A673 (cell line): ENCODE data around the gene DOCK1. TPM values are rescaled to one million over a fixed set of nuclear protein-coding genes. Genes with fewer than 3 reads are reported as not detected.

ENCODE experiments used
- BruUV-seq: library from RNA; stranded (reverse); fragments of 400-500 nt; replicated peaks from 2 replicates; lab custom pipeline; 2021; lab: Mats Ljungman, UMichigan
- CTCF ChIA-PET: fragments of 300-600 bp; sonication (Branson Sonifier 250); formaldehyde crosslinking; loops from one replicate; lab custom pipeline; 2022; ENCODE audit warnings: antibody characterized with exemption; lab: Charles Lee
- POLR2A ChIA-PET: fragments of 300-600 bp; sonication (Branson Sonifier 250); formaldehyde crosslinking; loops from one replicate; lab custom pipeline; 2022; ENCODE audit warnings: antibody characterized with exemption; ENCODE audit not compliant: low non-redundant PET; lab: Charles Lee
- DNase-seq: peaks from one replicate; pipeline ENCODE4 v3.0.0-alpha.2; 2015; ENCODE audit warnings: low spot score
- H3K27ac ChIP-seq: fragments of 200-600 bp; sonication (generic); 2 replicates; pipeline ENCODE4 v1.5.1; 2016; ENCODE audit warnings: mixed run types, low read depth, mild to moderate bottlenecking, mixed read lengths, antibody characterized with exemption, low read length; ENCODE audit not compliant: poor library complexity, severe bottlenecking
- H3K27me3 ChIP-seq: fragments of 200-600 bp; sonication (generic); replicated peaks from 2 replicates; pipeline ENCODE4 v1.6.1; 2017; ENCODE audit warnings: mixed run types, low read depth, mild to moderate bottlenecking, mixed read lengths, antibody characterized with exemption, low read length; ENCODE audit not compliant: insufficient read depth, poor library complexity
- H3K36me3 ChIP-seq: fragments of 200-600 bp; sonication (generic); 2 replicates; pipeline ENCODE4 v1.6.1; 2016; ENCODE audit warnings: mixed run types, mild to moderate bottlenecking, mixed read lengths, antibody characterized with exemption, low read length; ENCODE audit not compliant: insufficient read depth, poor library complexity, severe bottlenecking
- H3K4me1 ChIP-seq: fragments of 200-600 bp; sonication (generic); 2 replicates; pipeline ENCODE4 v1.6.1; 2017; ENCODE audit warnings: mixed run types, mild to moderate bottlenecking, mixed read lengths, antibody characterized with exemption, low read length; ENCODE audit not compliant: insufficient read depth, poor library complexity, severe bottlenecking
- H3K4me3 ChIP-seq: fragments of 200-600 bp; sonication (generic); 2 replicates; pipeline ENCODE4 v1.5.1; 2016; ENCODE audit warnings: low read depth, mixed run types, mild to moderate bottlenecking, mixed read lengths, low read length; ENCODE audit not compliant: poor library complexity, severe bottlenecking
- H3K9me3 ChIP-seq: fragments of 200-600 bp; sonication (generic); 2 replicates; pipeline ENCODE4 v1.6.1; 2016; ENCODE audit warnings: mixed run types, low read depth, mild to moderate bottlenecking, mixed read lengths, antibody characterized with exemption, low read length; ENCODE audit not compliant: poor library complexity, severe bottlenecking
- EZH2 ChIP-seq: fragments of 200-600 bp; sonication (generic); IDR thresholded peaks from 2 replicates; pipeline ENCODE4 v1.6.1; 2017; ENCODE audit warnings: borderline replicate concordance, low read depth, mild to moderate bottlenecking, mixed read lengths, antibody characterized with exemption, low read length; ENCODE audit not compliant: poor library complexity, severe bottlenecking
- intact Hi-C: fragments of 100-400 bp; cut with micrococcal nuclease; formaldehyde crosslinking; loops from one replicate; pipeline ENCODE4 v1.10.0; 2022; ENCODE audit not compliant: unreplicated experiment
- total RNA-seq: library from RNA; stranded (reverse); gene quantifications from 2 replicates; pipeline ENCODE4 v1.2.3, GENCODE V29; 2021
- TF ChIP-seq, protein P1 (sequence below): fragments of 300-800, 200-600 bp; sonication (generic); conservative IDR thresholded peaks from 2 replicates; pipeline ENCODE4 v1.5.1; 2017; ENCODE audit warnings: low read depth, mild to moderate bottlenecking, antibody characterized with exemption, low read length, moderate library complexity, mixed read lengths

The DOCK1 gene
- total RNA-seq, 1 experiment from 2014 or later, result 30.7 TPM

DNA sequence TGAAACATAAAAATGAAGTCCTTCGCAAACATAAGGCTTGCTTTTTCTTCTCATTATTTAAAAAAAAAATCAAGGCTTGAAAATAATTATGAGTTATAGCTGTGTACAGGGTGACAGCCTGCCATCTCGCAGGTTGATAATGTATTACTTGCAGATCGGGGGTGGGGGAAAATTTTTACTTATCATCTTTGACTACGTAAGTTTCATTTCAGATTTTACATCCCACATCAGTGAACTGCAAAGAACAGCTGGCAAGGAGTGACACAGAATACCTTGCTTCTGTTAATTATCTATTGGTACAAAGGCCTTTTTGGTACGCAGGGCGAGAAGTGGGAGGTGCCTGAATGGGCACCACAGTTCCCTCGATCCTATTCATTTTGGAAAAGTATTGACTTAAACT is 232.2 kb downstream of the DOCK1 start:
- no peak for TF ChIP-seq EZH2
- TF ChIP-seq, protein P1, sequence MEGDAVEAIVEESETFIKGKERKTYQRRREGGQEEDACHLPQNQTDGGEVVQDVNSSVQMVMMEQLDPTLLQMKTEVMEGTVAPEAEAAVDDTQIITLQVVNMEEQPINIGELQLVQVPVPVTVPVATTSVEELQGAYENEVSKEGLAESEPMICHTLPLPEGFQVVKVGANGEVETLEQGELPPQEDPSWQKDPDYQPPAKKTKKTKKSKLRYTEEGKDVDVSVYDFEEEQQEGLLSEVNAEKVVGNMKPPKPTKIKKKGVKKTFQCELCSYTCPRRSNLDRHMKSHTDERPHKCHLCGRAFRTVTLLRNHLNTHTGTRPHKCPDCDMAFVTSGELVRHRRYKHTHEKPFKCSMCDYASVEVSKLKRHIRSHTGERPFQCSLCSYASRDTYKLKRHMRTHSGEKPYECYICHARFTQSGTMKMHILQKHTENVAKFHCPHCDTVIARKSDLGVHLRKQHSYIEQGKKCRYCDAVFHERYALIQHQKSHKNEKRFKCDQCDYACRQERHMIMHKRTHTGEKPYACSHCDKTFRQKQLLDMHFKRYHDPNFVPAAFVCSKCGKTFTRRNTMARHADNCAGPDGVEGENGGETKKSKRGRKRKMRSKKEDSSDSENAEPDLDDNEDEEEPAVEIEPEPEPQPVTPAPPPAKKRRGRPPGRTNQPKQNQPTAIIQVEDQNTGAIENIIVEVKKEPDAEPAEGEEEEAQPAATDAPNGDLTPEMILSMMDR, result no peak
- Histone ChIP-seq H3K27me3 (no peaks in the 10 kb centered on the region), H3K4me1 (no peaks in the 10 kb centered on the region), H3K9me3 (no peaks in the 10 kb centered on the region), H3K36me3 (no peaks in the 10 kb centered on the region), H3K27ac (no peak overlapping the region), H3K4me3 (no peak overlapping the region)
- no peak for DNase-seq
- BruUV-seq, result no TSS peak
- intact Hi-C loops, result no loop called here
- CTCF ChIA-PET, result no interaction called here
- POLR2A ChIA-PET, result no interaction called here

DNA sequence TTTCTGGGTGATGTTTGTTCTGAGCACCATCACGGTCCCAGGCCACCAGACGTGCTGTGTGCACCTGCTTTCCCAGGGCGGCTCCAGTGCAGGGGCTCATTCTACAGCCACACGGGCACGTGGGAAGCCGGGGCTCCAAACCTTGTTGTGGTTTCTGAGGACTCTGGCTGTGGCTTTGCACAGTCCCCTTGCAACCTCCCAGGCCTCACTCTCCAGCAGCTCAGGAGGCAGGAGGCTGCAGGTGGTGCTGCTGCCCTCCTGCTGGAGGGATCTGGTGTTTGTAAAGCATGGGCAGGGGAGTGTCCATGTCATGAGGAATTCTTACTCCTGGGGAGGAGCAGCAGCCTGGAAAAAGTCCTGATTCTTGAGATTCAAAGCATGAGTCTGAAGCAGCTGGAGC is 236.9 kb downstream of the DOCK1 start:
- intact Hi-C loops, result no loop called here
- no peaks in the 10 kb centered on the region for H3K36me3 ChIP-seq
- H3K9me3 ChIP-seq, result no peaks in the 10 kb centered on the region
- no peaks in the 10 kb centered on the region for H3K4me1 ChIP-seq
- TF ChIP-seq, protein P1, result no peak
- no peak for TF ChIP-seq EZH2
- CTCF ChIA-PET, result no interaction called here
- no TSS peak for BruUV-seq
- DNase-seq, result no peak
- no peak overlapping the region for H3K4me3 ChIP-seq
- no peak overlapping the region for H3K27ac ChIP-seq
- H3K27me3 ChIP-seq, result no peaks in the 10 kb centered on the region
- POLR2A ChIA-PET, result no interaction called here

- H3K27me3 ChIP-seq, result no peaks in the 10 kb centered on the region
- TF ChIP-seq, protein P1, result no peak
- TF ChIP-seq EZH2, result no peak
- H3K4me3 ChIP-seq, result no peak overlapping the region
- no peak for DNase-seq
- BruUV-seq, result no TSS peak
- CTCF ChIA-PET, result no interaction called here
- no peak overlapping the region for H3K27ac ChIP-seq
- intact Hi-C loops, result no loop called here
- H3K36me3 ChIP-seq, result no peaks in the 10 kb centered on the region
- peaks cover under 1% of the 10 kb centered on the region for H3K4me1 ChIP-seq
- POLR2A ChIA-PET, result no interaction called here
- no peaks in the 10 kb centered on the region for H3K9me3 ChIP-seq
These were observed 237.6 kb downstream of the DOCK1 start for GRCh38 chr10:127142856-127143255.
